GM12891 (cell line): Measurements from ENCODE around the gene AIFM1.

Experiments
- PAX5 ChIP-seq: IDR thresholded peaks from 2 replicates; pipeline ENCODE4 v1.6.1; 2011; ENCODE audit warnings: low read length, moderate library complexity, mild to moderate bottlenecking; ENCODE audit not compliant: insufficient read depth, severe bottlenecking
- POLR2A ChIP-seq: IDR thresholded peaks from 2 replicates; pipeline ENCODE4 v1.6.1; 2011; ENCODE audit warnings: low read depth, low read length, control low read depth
- POLR2AphosphoS5 ChIP-seq: IDR thresholded peaks from 2 replicates; pipeline ENCODE4 v1.6.1; 2011; ENCODE audit warnings: low read depth, low read length, control low read depth
- POU2F2 ChIP-seq: IDR thresholded peaks from 2 replicates; pipeline ENCODE4 v1.6.1; 2011; ENCODE audit warnings: low read depth, mild to moderate bottlenecking, control low read depth, low read length, moderate library complexity
- SPI1 ChIP-seq: IDR thresholded peaks from 2 replicates; pipeline ENCODE4 v1.6.1; 2011; ENCODE audit warnings: low read depth, low read length, control low read depth
- TAF1 ChIP-seq: IDR thresholded peaks from 2 replicates; pipeline ENCODE4 v1.6.1; 2011; ENCODE audit warnings: low read depth, low read length, control low read depth

DNA sequence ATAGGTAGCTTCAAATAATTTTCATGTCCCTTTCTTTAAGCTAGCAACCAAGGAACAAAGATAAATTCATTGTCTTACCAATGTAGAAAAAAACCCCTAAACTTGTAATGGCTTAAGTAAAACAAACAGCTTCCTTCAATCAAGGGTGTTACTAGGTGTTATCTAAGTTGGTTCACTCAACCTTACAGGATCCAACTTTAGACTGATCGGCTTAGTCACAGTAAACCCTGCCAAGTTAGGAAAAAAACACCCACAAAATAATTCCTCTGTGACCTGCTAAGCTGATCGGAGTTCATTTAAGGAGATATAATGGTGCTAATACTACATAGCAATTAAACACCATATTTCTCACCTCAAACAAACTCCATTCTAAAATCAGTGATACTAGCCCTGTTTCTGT, 10.1 kb downstream of the AIFM1 start:
- no peak for TF ChIP-seq POLR2A
- TF ChIP-seq POLR2AphosphoS5, result no peak
- no peak for TF ChIP-seq TAF1
- no peak for TF ChIP-seq SPI1
- no peak for TF ChIP-seq POU2F2
- no peak for TF ChIP-seq PAX5
